Stimulated activated CD4-positive, alpha-beta T cell treated with anti-CD3 and anti-CD28 coated beads, Interleukin-12 subunit alpha, Interleukin-12 subunit beta, amount 100 ng/mL, for 4 hours (primary cell): Measurements from ENCODE around the gene EPHB2.

Source experiments
- DNase-seq: peaks from one replicate; pipeline ENCODE4 v3.0.0-alpha.2; 2020

Gene EPHB2

DNA sequence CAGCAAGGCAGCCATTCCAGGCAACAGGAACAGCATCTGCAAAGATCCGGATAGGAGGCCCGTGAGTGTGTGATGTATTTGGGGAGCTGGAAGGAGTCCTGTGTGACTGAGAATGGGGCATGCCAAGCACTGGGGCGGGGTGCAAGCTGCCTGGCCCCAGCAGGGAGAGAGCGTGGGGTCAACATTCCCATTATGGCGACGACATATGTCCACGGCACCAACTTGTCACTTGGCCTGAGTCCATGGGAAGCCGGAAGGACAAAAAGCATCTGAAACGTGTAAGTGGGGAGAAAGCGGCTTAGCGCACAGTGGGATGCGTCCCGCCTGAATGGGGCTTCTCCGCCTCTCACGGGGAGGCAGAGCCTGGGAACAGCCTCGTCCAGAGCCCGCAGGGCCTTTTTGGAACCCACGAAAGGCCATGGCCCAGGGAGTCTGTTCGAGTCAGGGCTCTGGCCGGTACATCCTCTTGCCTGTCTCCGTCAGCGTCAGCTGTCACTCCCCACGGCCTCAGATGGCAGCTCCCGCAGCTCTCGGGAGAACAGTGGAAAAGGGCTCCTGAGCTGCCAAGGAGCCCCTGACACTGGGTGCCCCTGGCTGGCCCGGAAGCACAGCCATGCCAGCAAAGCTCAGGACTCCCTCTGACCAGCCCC, 12.4 kb downstream of the EPHB2 start:
- no peak for DNase-seq

DNA sequence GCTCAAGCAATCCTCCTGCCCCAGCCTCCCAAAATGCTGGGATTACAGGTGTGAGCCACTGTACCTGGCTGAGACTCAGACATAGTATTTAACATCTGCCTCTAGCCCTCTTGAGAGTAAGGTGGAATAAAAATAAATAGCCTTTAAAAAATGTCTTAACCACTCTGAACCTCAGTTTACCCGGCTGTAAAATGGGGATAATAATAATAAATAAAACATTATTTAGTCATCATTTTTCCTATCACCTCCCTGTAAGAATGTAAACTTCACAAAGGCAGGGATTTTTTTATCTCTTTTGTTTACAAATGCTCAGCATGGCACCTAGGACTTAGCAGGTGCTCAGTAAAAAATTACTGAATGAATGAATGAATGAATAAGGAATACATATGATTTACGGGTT, 17.2 kb downstream of the EPHB2 start:
- no peak for DNase-seq

DNA sequence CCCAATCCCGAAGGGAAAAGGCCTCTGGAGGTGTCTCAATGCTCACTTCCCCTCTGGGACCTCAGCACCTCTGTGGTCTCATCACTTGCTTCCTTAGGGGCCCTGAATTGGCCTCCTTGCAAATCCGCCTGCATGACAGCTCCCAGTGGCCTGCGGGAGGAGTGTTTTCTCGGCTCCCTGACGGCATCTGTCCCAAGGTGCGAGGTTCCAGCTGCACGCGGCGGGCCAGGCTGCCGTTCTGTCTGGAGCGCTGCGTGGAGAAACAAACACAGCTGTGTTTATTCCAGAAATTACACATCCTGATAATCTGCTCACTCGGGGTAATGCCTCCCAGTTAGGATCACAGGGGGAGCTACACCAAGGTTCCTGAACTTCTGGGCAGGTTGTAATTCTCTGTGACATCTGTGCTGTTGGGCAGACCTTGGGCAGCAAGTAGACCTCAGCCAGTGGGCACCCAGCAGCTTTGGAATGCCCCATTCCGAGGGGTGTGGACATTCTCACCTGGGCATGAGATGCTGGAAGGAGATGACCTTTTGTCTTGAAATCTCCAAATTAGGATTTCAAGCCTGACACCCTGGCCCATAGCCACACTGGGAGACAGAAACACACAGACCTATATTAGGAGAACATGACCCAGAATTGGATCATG, 18.2 kb downstream of the EPHB2 start:
- no peak for DNase-seq

DNA sequence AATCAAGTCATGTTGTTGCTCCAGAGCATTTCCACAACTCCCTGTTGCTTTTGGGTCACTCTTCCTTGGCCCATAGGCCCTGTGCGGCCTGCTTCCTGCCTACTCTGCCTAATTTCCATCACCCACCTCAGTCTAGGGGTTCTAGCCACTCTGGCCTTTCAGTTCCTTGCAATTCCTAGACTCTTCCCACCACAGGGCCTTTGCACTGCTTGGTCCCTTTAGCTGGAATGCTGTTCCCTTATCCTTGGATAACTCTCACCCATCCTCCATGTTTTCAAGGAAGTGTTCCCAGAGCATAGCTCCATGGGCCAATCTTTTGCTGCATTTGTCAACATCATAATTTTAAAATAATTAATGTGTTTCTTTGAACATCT, 18.7 kb downstream of the EPHB2 start:
- no peak for DNase-seq

DNA sequence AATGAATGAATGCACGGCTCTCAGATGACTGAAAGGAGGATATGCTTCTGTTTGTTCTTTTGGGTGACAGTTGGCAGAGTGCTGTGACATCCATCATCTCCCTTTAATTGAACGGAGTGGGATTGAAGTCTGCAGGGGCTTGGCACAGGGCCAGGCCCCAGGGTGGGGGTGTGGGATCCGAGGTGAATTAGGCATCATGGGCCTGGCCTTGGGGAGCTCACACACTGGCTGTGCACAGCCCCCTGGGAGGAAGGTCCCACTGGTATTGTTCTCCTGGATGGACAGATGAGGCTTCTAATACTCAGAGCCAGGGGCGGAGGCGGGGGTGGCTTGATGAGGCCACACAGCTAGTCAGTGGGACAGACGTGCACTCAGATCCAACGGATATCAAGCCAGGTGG, 19.3 kb downstream of the EPHB2 start:
- DNase-seq: no peak

DNA sequence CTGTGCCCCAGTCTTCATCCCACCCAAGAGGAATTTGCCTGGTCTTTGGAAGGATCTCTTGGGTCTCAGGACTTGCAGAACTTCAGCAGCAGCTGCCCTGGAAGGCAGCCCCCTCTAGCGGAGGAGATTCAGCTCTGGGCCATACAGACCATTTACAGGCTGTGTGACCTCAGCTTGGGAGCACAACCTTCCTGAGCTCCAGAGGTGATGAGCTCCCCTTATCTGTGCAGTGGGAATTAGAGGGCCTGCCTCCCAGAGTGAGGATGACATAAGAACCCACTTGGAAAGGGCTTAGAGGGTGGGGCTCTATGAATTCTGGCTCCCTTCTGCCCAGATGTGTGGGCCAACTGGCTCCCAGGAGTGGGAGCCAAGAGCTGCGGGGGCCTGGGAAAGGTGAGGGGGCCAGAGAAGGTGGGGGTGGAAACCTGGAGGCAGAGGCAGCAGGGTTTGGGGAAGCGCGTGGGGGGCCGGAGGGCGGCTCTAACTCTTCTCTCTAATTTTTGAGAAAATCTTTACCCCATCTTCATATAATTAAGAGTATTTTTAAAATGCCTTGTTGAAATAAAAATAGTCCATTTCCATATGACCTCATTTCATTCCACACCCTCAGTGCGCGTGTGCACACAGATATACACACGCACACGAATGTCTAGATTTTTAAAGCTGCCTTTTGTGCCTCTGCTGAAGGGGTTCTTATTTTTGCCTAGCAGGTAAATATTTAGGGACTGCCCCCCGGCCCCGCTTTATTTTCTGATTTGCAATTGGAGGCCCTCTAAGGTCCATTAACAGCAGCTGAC, 21.5 kb downstream of the EPHB2 start:
- no peak for DNase-seq

DNA sequence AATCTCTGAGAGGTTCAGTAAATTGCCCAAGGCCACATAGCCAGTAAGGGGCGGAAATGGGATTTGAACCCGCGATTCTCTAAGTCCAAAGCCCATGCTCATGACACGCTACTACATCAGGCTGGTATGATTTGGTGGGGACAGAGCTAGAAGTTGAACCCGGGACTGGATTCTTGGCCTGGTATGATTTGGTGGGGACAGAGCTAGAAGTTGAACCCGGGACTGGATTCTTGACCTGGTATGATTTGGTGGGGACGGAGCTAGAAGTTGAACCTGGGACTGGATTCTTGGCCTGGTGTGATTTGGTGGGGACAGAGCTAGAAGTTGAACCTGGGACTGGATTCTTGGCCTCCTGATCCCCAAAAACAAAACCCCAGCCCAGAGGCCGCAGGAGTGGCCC, 23.0 kb downstream of the EPHB2 start:
- no peak for DNase-seq

DNA sequence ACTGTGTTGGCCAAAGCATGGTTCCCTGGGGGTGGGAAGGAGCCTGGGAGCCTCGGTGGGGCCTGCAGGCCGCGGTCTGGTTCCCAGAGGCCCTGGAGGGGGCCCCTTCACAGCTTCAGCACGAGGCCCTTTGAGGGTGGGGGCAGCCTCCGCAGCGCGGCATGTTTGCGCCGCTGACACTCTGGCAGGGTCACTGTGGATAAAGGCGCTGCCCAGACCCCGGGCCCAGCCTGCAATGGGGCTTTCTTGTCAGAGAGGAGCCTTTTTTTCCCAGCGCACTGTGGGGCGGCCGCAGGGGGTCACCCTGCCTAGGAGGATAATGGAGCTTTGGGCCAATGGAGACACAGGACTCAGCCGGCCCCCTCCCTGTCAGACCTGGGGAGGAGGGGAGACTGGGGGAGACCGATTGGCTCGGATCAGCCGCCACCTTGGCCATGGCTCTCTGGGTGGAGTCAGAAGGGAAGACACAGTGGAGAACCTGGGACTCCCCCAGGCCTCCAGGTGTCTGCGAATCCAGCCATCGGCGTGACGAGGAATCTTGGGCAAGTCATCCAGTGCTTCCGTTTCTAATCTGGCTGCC, 26.0 kb downstream of the EPHB2 start:
- no peak for DNase-seq

DNA sequence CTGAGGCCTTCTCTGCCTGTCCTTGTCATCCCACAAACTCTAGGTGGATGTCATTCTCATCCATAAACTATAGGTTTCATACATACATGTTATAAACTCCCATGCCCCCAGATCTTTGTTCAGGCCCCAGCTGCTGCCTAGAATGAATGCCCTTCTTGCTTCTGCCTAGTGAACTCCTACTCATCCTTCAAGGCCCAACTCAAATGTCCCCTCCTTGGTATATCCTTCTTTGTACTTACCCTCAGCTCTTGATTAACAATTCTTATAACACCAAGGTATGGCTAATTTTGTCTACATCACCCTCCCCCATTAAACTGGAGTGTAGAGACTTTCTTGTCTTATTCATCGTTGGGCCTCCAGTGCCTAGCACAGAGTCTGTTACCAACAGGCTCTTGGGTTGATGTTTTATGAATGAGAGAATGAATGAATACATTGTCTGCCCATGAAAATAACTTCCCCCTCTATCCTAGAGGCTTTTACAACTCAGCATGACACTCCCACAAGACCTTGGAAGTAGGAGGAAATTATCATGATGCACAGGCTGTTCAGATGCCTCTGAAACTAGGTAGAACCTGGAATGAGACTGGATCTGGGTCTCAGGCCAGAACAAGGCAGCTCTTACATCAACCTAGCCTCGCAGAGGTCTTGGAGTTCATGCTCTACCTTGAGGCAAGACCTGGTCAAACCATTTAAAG, 26.9 kb downstream of the EPHB2 start:
- DNase-seq: no peak

DNA sequence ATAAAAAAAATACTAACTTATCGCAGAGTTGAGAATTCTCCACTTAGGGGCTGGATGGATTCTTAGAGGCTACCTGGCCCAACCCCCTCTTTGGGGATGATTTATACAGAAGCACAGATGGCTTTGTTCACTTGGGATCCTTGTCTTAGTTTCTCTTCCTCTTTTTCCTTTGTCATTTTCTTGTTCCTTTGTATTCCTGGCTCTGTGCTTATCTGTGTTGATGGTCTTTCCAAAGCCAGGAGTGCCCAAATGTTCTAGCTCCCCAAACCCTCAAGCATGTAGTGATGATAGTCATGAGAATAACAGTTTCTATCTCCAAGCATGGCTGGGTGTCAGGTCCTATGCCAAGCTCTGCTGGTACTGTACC, 27.4 kb downstream of the EPHB2 start:
- DNase-seq: no peak

DNA sequence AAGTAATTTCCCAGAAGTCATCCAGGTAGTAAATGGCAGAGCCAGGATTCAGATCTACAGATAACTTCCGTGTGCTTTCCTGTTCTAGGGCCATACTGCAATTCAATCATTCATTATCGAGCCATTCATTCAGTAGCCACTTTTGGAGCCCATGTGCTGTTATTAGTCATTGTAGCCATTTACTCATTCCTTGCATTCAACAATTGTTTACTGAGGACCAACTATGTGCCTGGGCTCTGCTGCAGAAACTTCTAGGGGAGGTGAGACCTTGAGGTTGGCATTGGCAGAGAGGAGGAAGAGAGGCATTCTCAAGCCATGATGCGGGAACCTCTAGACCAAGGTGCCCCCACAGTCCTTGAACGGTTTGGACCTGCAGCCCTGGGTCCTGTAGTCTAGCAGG, 27.9 kb downstream of the EPHB2 start:
- DNase-seq: no peak

DNA sequence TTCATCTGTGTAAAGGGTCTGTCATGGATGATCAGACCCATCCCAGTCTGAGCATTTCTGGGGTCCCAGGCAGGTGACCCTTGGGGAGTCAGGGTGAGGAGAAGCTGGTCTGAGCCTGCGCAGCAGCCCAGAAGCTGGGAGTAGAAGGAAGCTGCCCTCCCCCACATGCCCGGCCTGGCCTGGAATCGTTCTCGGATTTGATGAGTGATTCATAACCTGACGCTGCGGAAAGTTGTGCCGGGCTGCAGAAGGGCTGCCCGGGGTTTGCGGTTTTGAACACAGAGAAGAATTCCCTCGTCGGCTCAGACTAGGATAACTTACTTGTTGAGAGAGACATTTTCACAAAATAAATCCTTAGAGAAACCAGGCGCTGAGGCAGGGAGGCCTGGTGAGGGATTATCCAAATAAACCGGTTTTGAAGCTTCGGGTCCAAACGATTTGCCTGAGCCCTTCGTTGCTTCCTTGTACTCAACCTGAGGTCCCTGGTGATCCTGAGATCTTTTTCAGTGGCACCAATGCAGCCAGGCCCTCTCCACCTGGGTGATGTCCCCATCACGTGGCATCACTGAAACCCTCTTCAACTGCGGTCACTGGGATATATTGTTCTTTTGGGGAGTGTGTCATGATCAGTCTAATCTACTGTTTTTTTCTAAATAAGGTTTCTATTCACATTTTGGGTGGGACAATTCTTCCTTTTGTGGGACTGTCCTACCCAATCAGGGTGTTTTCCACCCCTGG, 29.2 kb downstream of the EPHB2 start:
- DNase-seq: no peak

DNA sequence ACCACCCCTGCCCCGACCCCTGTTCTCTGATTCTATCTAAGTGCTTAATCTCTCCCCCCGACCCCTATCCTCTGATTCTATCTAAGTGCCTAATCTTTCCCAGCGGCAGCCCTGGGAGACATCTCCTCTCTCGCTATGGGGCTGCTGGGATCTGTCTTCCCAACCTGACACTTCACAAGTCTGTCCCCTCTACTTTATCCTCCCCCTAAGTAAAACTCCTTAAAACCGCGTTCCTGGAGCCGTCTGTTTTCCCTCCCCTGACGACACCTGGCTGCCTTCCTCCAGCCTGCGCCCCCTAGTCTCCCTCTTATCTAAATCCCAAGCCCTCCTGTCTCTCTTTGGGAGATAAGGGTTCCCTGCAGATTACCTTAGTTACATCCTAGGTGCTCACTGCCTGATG, 30.5 kb downstream of the EPHB2 start:
- no peak for DNase-seq

DNA sequence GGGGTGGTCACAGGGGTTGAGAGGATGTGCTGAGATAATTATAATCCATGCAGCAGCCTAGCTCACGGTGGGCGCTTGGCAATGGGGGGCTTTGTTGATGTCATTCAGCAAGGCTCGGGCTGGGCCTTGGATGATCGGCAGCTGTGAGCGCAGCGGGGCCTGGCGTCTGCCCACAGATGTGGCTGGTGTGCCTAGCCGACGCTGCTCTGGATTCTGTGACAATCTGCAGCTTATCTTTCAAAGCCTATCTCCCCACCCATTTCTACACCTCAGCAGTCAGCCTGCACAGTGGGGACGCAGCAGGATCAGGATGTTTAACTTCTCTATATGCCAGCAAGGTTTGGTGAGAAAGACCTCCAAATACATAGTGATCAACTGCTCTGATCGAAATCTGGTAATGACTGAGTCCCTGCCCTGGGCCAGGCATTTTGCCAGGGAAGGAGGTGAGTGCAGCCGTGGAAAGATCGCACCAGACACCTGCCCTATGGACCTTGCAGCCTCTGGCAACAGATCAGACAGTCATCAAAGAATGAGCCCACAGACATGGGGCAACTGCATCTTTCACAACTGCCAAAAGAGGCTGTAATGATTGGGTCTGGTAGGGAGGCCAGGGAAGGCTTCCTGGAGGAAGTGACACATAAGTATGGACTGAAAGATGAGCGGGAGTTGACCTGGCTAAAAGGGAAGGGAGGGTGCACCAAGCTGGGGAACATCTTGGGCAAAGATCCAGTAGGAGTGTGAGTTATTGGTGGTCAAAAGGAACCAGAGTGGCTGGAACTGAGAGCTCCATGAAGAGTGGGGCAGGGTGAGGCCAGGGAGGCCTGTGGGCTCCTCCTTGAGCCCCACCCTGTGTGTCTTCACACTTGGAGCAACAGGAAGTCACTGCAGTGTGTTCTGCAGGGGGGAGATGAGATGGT, 35.3 kb downstream of the EPHB2 start:
- no peak for DNase-seq

DNA sequence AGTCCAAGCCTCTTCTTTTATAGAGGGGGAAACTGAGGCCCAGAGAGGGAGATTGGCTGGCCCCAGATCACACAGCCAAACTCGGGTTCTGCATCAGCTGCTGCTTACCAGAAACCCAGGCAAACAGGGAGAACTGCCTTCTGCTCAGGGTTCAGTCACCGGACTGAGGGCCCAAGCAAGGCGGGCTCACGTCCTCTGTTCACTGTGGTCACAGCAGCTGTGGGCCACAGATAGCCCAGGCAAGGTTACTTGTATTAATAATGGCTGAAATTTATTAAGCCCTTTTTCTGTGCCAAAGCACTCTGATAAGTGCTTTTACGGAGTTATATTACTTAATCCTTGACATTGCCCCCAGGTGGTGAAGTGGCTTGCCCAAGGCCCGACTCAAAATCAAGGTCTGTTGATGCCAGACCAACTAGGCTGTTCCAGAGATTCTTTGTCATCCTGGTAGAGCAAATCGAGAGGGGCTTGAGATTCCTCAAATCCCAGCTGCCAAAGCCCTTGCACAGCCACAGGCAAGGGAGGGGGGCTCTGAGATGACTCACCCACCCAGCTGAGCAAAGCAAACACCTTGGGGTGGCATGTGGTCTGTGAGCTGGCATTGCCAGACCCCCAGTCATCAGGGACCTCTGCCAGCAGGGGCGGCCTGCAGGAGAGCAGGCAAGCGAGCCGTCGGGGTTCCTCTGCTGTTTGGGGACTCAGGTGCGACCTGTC, 36.5 kb downstream of the EPHB2 start:
- no peak for DNase-seq

DNA sequence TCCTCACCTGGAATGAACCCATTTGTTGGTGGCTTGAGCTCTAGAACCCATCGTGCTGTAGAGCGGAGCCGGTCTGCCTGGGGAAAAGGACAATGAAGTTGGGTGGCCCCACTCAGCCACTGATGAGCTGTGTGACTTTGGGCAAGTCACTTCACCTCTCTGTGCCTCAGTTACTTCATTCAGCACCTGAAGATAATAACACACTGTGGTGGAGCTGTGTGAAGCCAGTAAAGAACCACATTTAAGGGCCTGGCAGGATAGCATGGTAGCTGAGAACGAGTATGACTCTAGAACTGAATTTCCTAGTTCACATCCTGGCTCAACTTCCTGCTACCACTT, 37.1 kb downstream of the EPHB2 start:
- no peak for DNase-seq

DNA sequence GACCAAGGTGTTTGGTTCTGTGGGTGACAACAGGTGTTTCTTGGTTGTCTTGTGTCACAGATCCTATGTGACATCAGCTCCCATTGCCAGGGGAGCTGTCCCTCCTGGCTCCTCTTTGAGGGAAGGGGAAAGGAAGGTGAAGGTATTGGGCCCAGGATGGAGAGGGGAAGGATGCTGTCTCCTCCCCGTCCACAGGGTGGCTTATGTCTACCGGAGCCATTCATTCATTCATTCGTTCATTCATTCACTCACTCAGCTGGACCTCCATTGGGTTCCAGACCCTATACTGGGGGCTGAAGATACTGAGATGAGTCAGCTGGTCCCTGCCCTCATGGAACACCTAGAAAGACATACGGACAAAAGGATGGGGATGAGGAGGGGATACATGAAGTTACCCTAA, 38.9 kb downstream of the EPHB2 start:
- DNase-seq: no peak

DNA sequence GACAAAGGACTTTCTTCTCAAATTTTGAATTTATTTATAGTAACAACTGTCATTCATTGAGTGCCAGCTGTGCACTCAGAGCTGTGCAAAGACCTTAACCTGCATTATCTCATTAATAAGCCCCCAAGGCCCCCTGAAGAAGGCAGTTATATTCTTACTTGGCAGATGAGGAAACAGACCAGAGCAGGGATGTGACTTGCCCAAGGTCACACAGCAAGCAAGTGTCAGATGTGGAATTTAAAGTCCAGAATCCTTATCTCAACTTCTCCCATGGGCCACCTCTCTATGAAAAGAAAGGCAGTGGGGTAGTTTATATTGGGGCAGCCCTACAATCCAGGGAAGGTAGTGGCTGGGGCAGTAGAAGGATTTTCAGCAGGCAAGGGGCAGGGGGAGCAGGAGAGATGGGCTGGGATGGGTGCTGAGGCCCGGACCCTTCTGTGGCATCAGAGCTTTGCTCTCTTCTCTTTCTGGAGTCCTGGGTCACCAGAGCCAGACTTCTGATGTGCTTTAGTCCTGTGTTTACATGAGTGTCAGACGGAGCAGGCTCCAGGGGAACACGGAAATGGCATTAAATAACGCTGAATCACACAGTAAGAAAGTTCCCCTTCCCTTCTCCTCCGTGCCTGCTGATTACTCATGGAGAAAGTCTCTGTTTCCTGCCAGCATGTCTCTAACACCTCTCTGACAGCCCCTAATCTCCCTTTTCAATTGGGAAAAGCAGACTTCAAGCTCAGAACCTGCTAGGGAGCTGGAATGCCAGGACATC, 39.5 kb downstream of the EPHB2 start:
- no peak for DNase-seq

DNA sequence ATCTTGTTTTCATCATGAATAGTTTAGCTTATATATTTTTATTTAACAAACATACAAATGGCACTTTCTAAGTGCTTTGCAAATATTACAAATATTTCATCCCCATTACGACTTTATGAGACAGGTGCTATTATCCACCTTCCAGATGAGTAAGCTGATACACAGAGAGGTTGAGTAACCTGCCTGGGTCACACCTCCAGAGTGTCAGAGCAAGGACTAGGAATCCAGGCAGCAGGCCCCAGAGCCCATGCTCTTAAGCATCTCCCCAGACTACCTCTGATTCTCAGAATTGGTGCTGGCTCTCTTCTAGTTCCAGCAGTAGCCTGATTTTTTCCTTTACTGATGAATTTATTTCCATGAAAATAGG, 40.0 kb downstream of the EPHB2 start:
- DNase-seq: no peak

DNA sequence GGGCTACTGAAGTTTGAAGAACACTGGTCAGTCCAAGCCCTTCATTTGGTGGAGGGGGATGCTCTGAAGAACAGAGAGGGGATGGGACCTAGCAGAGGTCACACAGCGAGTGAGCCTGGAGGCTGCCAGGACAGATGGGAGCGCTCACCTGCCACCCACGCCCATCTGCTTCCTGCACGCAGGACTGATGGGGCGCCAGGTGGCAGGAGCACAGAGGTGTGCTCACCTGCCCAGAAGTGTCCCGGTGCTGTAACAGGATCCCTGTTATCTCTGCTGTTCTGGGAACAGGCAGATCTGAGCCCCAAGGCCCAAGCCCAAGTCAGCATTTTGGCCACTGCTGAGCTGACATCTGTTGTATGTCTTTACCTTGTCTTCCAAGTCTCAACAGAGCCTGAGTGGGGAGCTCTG, 40.5 kb downstream of the EPHB2 start:
- DNase-seq: no peak
